H1 (cell line): ENCODE measurements around the gene GAN. TPM values are rescaled to one million over a fixed set of nuclear protein-coding genes. Genes with fewer than 3 reads are reported as not detected.

ENCODE experiments used
- POLR2A ChIP-seq, 2 experiments: IDR thresholded peaks; 1 replicate in 1 of 2; 2 replicates in 1 of 2; pipeline ENCODE4 v1.6.1; 2011; ENCODE audit warnings: low read depth in 2 of 2, low read length in 2 of 2, mild to moderate bottlenecking in 2 of 2; ENCODE audit errors: control extremely low read depth in 1 of 2
- SP4 ChIP-seq: IDR thresholded peaks from 2 replicates; pipeline ENCODE4 v1.6.1; 2012; ENCODE audit warnings: low read length, inconsistent platforms
- TAF7 ChIP-seq: optimal IDR thresholded peaks from 2 replicates; pipeline ENCODE3; 2011; ENCODE audit warnings: low read depth, mild to moderate bottlenecking, inconsistent platforms, low read length, moderate library complexity, borderline replicate concordance
- polyA plus RNA-seq, 7 experiments: library from polyadenylated mRNA; depleted of rRNA in 3 of 7; stranded (reverse) in 5 of 7; unstranded in 2 of 7; fragments of >200 nt in 5 of 7; fragments of 200-250 nt in 2 of 7; gene quantifications; 1 replicate in 5 of 7; 2 replicates in 1 of 7; 4 replicates in 1 of 7; pipeline versions ENCODE4 v1.2.1 to v1.2.3, GENCODE V29; 2011 to 2013; ENCODE audit warnings: missing spikeins in 2 of 7, mixed read lengths in 2 of 7
- total RNA-seq: library from RNA; stranded (reverse); fragmentation: NEBNext Ultra II Directional; extraction: Animal tissue kit (Norgen Biotek cat#: 25700); gene quantifications from 2 replicates; pipeline ENCODE4 v1.2.1, GENCODE V29; 2021

The GAN gene
- total and polyA plus RNA-seq, 2 of the 8 experiments (the other 6 are each of a cell fraction or from before 2014, with no cell fraction given): 4.5 to 23.9 TPM

- TF ChIP-seq SP4 (no peak), TAF7 (no peak), POLR2A (IDR thresholded peaks at IDR 0.05; ENCODE audit: control extremely low read depth in 1 of 2, low read depth in 2 of 2, low read length in 2 of 2) (no peak)
Measured at GRCh38 chr16:81403208-81403600, 88.4 kb downstream of the GAN start (continued).
